HepG2 (cell line): ENCODE measurements around the gene ELMO2. TPM values are rescaled to one million over a fixed set of nuclear protein-coding genes. Genes with fewer than 3 reads are reported as not detected.

ENCODE experiments used
- CC2D1A ChIP-seq: sonication (generic); formaldehyde crosslinking; IDR thresholded peaks from 2 replicates; pipeline ENCODE4 v1.8.1; 2023; ENCODE audit warnings: mild to moderate bottlenecking, missing genetic modification reagents
- CHCHD3 ChIP-seq: sonication (generic); formaldehyde crosslinking; IDR thresholded peaks from 2 replicates; pipeline ENCODE4 v1.8.0; 2022; ENCODE audit warnings: mild to moderate bottlenecking, missing genetic modification reagents, moderate library complexity
- EED ChIP-seq: sonication (generic); formaldehyde crosslinking; IDR thresholded peaks from 2 replicates; pipeline ENCODE4 v1.5.0; 2020; ENCODE audit warnings: mild to moderate bottlenecking, missing genetic modification reagents
- FOSL2 ChIP-seq: sonication (generic); formaldehyde crosslinking; IDR thresholded peaks from 2 replicates; pipeline ENCODE4 v1.4.0; 2020; ENCODE audit warnings: missing genetic modification reagents
- MAFK ChIP-seq, 2 experiments: IDR thresholded peaks in 1 of 2; conservative IDR thresholded peaks in 1 of 2; 2 replicates each; pipeline ENCODE4 v1.6.1; 2011; ENCODE audit warnings: improper control_type of control experiment in 2 of 2, low read length in 2 of 2
- NR2F6 ChIP-seq, 2 experiments: IDR thresholded peaks; 2 replicates each; pipeline ENCODE4 v1.6.1; 2016; ENCODE audit warnings: antibody characterized with exemption in 1 of 2, mild to moderate bottlenecking in 1 of 2
- NR3C1 ChIP-seq: sonication (generic); formaldehyde crosslinking; IDR thresholded peaks from 2 replicates; pipeline ENCODE4 v1.4.0; 2020; ENCODE audit warnings: missing genetic modification reagents
- SCMH1 ChIP-seq: sonication (generic); formaldehyde crosslinking; IDR thresholded peaks from 2 replicates; pipeline ENCODE4 v1.9.0; 2021; ENCODE audit warnings: missing genetic modification reagents, mild to moderate bottlenecking, borderline replicate concordance
- TARDBP ChIP-seq: sonication (generic); formaldehyde crosslinking; IDR thresholded peaks from 2 replicates; pipeline ENCODE4 v1.8.0; 2022; ENCODE audit warnings: mild to moderate bottlenecking, missing genetic modification reagents
- ZNF326 ChIP-seq: sonication (generic); formaldehyde crosslinking; IDR thresholded peaks from 2 replicates; pipeline ENCODE4 v1.4.0; 2020; ENCODE audit warnings: missing genetic modification reagents, borderline replicate concordance
- ZNF530 ChIP-seq: sonication (generic); formaldehyde crosslinking; IDR thresholded peaks from 2 replicates; pipeline ENCODE4 v1.5.0; 2020; ENCODE audit warnings: low read depth, mild to moderate bottlenecking, missing genetic modification reagents
- ZNF605 ChIP-seq: sonication (generic); formaldehyde crosslinking; IDR thresholded peaks from 2 replicates; pipeline ENCODE4 v1.8.0; 2022; ENCODE audit warnings: mild to moderate bottlenecking, missing genetic modification reagents
- ZSCAN9 ChIP-seq: IDR thresholded peaks from 2 replicates; pipeline ENCODE4 v1.6.1; 2016; ENCODE audit warnings: borderline replicate concordance
- polyA plus RNA-seq, 8 experiments: library from polyadenylated mRNA; depleted of rRNA in 3 of 8; stranded (reverse) in 7 of 8; unstranded in 1 of 8; fragments of >200 nt; fragmentation: Illumina TruSeq in 4 of 8; extraction: Trizol in 4 of 8; gene quantifications; 2 replicates each; pipeline versions ENCODE4 v1.2.1 to v1.2.3, GENCODE V29; 2011 to 2016; ENCODE audit warnings: low read depth in 4 of 8, missing spikeins in 1 of 8, mixed read lengths in 1 of 8; ENCODE audit not compliant: insufficient read depth in 1 of 8
- total RNA-seq, 5 experiments: library from RNA; depleted of rRNA; stranded (reverse); fragments of >200 nt; fragmentation: Illumina TruSeq; extraction: Trizol; gene quantifications; 2 replicates each; pipeline ENCODE4 v1.2.3, GENCODE V29; 2016; ENCODE audit warnings: low read depth in 1 of 5
- TF ChIP-seq, protein P1 (sequence below): sonication (generic); formaldehyde crosslinking; IDR thresholded peaks from 2 replicates; pipeline ENCODE4 v1.8.0; 2022; ENCODE audit warnings: missing genetic modification reagents, mild to moderate bottlenecking, moderate library complexity, borderline replicate concordance
- TF ChIP-seq, protein P2 (sequence below): sonication (generic); formaldehyde crosslinking; IDR thresholded peaks from 2 replicates; pipeline ENCODE4 v1.5.0; 2020; ENCODE audit warnings: mild to moderate bottlenecking, missing genetic modification reagents
- TF ChIP-seq, protein P3 (sequence below): sonication (generic); formaldehyde crosslinking; IDR thresholded peaks from 2 replicates; pipeline ENCODE4 v1.4.0; 2020; ENCODE audit warnings: mild to moderate bottlenecking, missing genetic modification reagents
- TF ChIP-seq, protein P4 (sequence below), 2 experiments: IDR thresholded peaks; 2 replicates each; pipeline ENCODE4 v1.6.1; 2011 to 2012; ENCODE audit warnings: low read length in 2 of 2, borderline replicate concordance in 1 of 2, low read depth in 1 of 2, mild to moderate bottlenecking in 1 of 2, moderate library complexity in 1 of 2
- TF ChIP-seq, protein P5 (sequence below): sonication (generic); formaldehyde crosslinking; IDR thresholded peaks from 2 replicates; pipeline ENCODE4 v1.5.0; 2020; ENCODE audit warnings: mild to moderate bottlenecking, missing genetic modification reagents

Gene ELMO2
- total and polyA plus RNA-seq, 2 of the 13 experiments (the other 11 are each of a cell fraction or from before 2014, with no cell fraction given) = 30.6 to 35.7 TPM

DNA sequence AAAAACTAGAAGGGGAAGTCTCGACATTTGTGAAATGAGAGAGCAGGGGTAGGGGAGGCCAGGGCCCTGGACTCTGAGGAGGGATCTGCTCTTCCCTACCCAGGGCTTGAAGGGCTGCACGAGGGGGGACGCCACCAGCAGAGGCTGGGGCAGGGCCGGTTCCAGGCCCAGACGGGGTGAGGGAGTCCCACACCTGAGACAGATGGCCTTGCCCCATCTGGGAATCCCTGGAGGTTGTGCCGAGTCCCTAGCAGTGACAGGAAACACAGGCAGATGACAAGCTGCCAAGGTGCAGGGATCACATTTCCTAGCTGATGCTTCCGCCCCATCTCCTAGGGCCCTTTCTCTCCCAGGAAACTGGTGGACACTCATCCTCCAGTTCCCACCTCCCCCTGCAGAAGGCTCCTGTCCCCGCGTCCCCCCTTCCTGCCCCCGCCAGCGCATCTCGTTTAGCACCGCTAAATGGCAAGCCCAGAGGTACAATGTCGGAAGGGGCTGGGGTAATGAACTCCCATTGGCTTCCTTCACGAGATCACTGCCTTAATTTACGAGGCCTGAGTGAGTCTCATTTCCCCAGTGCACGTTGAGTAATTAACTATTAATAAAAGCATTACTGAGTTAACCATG is 63.0 kb downstream of the ELMO2 start (continued):
- TF ChIP-seq MAFK (conservative IDR thresholded peaks at IDR 0.05 in 1 of 2, IDR thresholded peaks at IDR 0.05 in 1 of 2; ENCODE audit: low read length in 2 of 2) = no peak
- TF ChIP-seq ZNF605 = no peak
- TF ChIP-seq, protein P1, sequence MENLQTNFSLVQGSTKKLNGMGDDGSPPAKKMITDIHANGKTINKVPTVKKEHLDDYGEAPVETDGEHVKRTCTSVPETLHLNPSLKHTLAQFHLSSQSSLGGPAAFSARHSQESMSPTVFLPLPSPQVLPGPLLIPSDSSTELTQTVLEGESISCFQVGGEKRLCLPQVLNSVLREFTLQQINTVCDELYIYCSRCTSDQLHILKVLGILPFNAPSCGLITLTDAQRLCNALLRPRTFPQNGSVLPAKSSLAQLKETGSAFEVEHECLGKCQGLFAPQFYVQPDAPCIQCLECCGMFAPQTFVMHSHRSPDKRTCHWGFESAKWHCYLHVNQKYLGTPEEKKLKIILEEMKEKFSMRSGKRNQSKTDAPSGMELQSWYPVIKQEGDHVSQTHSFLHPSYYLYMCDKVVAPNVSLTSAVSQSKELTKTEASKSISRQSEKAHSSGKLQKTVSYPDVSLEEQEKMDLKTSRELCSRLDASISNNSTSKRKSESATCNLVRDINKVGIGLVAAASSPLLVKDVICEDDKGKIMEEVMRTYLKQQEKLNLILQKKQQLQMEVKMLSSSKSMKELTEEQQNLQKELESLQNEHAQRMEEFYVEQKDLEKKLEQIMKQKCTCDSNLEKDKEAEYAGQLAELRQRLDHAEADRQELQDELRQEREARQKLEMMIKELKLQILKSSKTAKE (CRISPR knock-in tag) = no peak
- TF ChIP-seq, protein P2, sequence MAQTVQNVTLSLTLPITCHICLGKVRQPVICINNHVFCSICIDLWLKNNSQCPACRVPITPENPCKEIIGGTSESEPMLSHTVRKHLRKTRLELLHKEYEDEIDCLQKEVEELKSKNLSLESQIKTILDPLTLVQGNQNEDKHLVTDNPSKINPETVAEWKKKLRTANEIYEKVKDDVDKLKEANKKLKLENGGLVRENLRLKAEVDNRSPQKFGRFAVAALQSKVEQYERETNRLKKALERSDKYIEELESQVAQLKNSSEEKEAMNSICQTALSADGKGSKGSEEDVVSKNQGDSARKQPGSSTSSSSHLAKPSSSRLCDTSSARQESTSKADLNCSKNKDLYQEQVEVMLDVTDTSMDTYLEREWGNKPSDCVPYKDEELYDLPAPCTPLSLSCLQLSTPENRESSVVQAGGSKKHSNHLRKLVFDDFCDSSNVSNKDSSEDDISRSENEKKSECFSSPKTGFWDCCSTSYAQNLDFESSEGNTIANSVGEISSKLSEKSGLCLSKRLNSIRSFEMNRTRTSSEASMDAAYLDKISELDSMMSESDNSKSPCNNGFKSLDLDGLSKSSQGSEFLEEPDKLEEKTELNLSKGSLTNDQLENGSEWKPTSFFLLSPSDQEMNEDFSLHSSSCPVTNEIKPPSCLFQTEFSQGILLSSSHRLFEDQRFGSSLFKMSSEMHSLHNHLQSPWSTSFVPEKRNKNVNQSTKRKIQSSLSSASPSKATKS (CRISPR knock-in tag) = no peak
- no peak for TF ChIP-seq NR2F6 (IDR thresholded peaks at IDR 0.05)
- TF ChIP-seq NR2F6 (CRISPR knock-in tag; IDR thresholded peaks at IDR 0.05) = no peak
- TF ChIP-seq, protein P3, sequence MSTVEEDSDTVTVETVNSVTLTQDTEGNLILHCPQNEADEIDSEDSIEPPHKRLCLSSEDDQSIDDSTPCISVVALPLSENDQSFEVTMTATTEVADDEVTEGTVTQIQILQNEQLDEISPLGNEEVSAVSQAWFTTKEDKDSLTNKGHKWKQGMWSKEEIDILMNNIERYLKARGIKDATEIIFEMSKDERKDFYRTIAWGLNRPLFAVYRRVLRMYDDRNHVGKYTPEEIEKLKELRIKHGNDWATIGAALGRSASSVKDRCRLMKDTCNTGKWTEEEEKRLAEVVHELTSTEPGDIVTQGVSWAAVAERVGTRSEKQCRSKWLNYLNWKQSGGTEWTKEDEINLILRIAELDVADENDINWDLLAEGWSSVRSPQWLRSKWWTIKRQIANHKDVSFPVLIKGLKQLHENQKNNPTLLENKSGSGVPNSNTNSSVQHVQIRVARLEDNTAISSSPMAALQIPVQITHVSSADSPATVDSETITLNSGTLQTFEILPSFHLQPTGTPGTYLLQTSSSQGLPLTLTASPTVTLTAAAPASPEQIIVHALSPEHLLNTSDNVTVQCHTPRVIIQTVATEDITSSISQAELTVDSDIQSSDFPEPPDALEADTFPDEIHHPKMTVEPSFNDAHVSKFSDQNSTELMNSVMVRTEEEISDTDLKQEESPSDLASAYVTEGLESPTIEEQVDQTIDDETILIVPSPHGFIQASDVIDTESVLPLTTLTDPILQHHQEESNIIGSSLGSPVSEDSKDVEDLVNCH (CRISPR knock-in tag) = no peak
- TF ChIP-seq FOSL2 (CRISPR knock-in tag) = no peak
- TF ChIP-seq ZSCAN9 (CRISPR knock-in tag) = no peak
- TF ChIP-seq CC2D1A (CRISPR knock-in tag) = no peak
- TF ChIP-seq, protein P4, sequence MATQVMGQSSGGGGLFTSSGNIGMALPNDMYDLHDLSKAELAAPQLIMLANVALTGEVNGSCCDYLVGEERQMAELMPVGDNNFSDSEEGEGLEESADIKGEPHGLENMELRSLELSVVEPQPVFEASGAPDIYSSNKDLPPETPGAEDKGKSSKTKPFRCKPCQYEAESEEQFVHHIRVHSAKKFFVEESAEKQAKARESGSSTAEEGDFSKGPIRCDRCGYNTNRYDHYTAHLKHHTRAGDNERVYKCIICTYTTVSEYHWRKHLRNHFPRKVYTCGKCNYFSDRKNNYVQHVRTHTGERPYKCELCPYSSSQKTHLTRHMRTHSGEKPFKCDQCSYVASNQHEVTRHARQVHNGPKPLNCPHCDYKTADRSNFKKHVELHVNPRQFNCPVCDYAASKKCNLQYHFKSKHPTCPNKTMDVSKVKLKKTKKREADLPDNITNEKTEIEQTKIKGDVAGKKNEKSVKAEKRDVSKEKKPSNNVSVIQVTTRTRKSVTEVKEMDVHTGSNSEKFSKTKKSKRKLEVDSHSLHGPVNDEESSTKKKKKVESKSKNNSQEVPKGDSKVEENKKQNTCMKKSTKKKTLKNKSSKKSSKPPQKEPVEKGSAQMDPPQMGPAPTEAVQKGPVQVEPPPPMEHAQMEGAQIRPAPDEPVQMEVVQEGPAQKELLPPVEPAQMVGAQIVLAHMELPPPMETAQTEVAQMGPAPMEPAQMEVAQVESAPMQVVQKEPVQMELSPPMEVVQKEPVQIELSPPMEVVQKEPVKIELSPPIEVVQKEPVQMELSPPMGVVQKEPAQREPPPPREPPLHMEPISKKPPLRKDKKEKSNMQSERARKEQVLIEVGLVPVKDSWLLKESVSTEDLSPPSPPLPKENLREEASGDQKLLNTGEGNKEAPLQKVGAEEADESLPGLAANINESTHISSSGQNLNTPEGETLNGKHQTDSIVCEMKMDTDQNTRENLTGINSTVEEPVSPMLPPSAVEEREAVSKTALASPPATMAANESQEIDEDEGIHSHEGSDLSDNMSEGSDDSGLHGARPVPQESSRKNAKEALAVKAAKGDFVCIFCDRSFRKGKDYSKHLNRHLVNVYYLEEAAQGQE (IDR thresholded peaks at IDR 0.05; ENCODE audit: borderline replicate concordance in 1 of 2, low read depth in 1 of 2, low read length in 2 of 2) = no peak
- no peak for TF ChIP-seq ZNF530
- TF ChIP-seq, protein P5, sequence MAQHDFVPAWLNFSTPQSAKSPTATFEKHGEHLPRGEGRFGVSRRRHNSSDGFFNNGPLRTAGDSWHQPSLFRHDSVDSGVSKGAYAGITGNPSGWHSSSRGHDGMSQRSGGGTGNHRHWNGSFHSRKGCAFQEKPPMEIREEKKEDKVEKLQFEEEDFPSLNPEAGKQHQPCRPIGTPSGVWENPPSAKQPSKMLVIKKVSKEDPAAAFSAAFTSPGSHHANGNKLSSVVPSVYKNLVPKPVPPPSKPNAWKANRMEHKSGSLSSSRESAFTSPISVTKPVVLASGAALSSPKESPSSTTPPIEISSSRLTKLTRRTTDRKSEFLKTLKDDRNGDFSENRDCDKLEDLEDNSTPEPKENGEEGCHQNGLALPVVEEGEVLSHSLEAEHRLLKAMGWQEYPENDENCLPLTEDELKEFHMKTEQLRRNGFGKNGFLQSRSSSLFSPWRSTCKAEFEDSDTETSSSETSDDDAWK (CRISPR knock-in tag) = no peak
- TF ChIP-seq SCMH1 = no peak
- 0 out of 2 replicates have a peak, but pooled peaks have one; percentile 31 for TF ChIP-seq EED (CRISPR knock-in tag)
- TF ChIP-seq NR3C1 (CRISPR knock-in tag) = no peak
- TF ChIP-seq ZNF326 (CRISPR knock-in tag) = no peak
- no peak for TF ChIP-seq CHCHD3 (CRISPR knock-in tag)
- TF ChIP-seq TARDBP = no peak; the same call in 1 of the 2 replicates
